Measurements from ENCODE around the gene TMEM245.

TMEM245 gene

DNA sequence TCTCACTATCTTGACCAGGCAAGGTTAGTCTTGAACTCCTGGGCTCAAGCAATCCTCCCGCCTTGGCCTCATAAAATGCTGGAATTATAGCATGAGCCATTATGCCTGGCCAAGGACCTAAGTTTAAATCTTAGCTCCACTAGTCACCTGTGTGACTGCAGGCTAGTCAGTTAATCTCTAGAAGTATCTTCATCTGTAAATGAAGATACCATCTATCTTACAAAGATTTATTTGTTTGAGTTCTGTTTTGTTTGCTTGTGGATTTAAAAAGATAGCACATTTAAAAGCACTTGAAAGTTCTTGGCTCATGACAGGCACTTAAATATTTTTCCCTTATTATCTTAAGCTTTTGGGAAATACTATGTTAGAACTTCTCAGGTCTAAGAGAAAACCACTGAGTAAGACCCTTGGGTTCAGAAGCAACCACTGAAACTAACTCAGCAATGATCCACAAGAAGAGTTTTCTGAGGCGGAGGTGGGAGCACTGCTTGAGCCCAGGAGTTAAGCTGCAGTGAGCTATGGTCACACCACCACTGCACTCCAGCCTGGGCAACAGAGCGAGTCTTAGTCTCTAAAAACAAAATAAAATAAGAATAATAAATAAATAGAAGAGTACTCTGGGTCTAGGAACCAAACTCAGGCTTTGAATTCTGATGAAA is 19.1 kb downstream of the TMEM245 start:
- no peak for DNase-seq

GRCh38 chr9:109098960-109099308 is 20.8 kb downstream of the TMEM245 start:
- no peak for DNase-seq

DNA sequence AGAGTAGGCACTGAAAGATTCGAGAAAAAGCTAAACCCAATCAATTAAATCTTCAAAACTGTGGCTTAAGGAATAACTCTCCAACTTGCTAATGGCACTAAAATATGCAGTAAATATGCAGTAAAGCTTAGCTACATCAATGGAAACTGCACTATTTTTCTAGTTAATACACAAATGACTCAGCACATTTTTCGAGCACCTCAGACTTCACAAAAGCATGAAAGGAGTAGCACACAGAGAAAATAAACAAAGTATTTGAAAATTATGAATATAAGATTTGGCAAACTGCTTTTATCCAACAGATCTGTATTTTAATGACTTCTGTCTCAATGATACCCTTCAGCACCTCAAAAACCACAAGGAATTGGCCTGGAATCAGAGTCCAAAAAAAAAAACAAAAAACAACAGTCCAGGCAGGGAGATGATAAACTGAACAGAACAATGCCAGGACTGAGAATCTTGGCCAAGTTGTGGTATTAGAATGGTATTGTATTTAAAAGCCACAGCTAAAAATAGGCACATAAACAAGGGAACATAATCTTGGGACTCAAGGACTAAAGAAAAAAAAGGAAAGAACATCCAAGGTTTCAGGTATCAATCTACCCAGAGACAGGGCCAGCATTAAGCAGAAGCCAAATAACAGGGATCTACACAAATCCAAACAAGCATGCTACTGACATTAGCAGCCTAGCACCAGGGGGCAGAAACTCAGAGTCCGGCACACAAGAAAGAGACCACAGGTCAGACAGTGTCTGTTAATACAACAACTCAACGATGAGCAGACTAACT is 21.4 kb downstream of the TMEM245 start:
- DNase-seq: no peak

- DNase-seq: no peak
Measured at GRCh38 chr9:109097146-109097545, 22.6 kb downstream of the TMEM245 start.

- DNase-seq: no peak
Measured at GRCh38 chr9:109095321-109095720, 24.4 kb downstream of the TMEM245 start.

GRCh38 chr9:109094268-109094667 is 25.5 kb downstream of the TMEM245 start:
- no peak for DNase-seq

GRCh38 chr9:109092587-109092986 is 27.2 kb downstream of the TMEM245 start:
- no peak for DNase-seq

DNA sequence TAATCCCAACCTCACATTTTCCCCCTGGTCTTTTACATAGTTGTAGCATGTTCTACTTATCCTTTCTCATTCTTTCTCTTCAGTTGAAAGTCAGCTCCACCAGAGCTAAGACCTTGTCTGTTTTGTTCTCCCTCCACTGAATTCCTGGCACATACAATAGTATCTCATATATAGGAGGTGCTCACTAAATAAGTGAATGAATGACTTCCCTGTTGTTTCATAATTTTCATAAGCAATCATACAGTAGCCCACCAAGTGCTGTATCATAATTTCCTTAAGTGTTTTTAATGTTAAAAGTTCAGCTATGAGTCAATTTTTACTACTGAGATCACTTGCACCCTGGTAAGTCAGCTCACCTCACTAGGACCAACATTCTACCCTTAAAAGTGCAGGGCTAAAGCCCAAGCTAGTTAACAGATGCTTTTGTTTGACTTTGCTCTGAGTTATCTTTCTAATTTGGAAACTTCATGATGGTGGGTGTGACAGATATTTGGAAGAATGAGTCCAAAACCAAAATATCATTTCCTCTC is 27.6 kb downstream of the TMEM245 start:
- no peak for DNase-seq

DNA sequence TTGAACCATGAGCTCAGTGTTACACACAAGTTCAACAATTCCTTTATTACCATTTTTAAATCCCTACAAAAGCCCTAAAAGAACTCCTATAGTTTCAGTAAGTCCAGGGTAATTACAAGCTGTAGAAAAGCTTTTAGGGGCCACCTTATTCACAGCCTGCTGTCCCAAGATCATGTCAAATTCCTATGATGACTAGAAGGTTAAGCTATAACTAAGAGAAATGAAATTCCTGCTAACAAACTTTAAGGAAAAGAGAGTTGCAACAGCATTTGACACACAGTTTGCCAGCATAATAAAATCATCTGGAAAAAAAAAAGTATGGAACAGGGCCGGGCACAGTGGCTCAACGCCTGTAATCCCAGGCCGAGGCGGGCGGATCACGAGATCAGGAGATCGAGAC is 31.5 kb downstream of the TMEM245 start:
- DNase-seq: no peak

GRCh38 chr9:109087795-109088194 is 32.0 kb downstream of the TMEM245 start:
- DNase-seq: no peak

DNA sequence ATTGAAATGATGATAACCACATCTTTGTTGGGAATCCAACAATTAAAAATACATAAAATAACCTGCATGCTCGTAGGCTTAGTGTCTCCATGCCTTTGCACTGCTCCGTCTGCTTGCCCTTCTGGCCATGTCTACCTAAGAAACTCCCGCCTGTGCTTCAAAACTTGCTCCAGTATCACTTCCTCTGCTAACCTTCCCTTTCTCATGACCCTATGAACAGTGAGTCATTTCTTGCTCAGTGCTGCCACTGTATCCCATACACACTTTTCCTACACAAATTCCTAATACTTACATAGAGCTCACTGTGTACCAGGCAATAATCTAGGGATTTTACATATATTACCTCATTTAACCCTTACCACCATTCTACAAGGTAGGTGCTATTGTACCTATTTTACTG is 33.5 kb downstream of the TMEM245 start:
- no peak for DNase-seq

DNA sequence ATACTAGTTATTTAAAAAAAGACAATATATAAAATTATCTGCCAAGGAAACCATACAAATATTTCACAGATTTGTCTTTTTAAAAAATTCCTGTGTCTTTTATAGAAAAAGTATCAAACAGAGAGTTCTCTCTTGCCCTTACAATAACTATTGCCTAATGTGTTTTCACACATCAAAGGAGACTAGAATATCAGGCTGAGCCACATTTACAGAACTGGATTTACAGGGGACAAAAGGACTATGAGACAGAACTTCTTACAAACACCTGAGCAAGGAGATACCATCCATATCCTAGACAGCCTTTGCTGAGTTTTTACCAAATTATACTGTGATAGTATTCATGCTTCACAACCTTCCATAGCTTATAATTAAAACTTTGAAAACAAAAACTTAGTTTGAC is 34.2 kb downstream of the TMEM245 start:
- no peak for DNase-seq

GRCh38 chr9:109083813-109084405 is 35.8 kb downstream of the TMEM245 start:
- DNase-seq: no peak

GRCh38 chr9:109083141-109083540 is 36.6 kb downstream of the TMEM245 start:
- no peak for DNase-seq

- no peak for DNase-seq
Measured at GRCh38 chr9:109082091-109082620, 37.6 kb downstream of the TMEM245 start.

DNA sequence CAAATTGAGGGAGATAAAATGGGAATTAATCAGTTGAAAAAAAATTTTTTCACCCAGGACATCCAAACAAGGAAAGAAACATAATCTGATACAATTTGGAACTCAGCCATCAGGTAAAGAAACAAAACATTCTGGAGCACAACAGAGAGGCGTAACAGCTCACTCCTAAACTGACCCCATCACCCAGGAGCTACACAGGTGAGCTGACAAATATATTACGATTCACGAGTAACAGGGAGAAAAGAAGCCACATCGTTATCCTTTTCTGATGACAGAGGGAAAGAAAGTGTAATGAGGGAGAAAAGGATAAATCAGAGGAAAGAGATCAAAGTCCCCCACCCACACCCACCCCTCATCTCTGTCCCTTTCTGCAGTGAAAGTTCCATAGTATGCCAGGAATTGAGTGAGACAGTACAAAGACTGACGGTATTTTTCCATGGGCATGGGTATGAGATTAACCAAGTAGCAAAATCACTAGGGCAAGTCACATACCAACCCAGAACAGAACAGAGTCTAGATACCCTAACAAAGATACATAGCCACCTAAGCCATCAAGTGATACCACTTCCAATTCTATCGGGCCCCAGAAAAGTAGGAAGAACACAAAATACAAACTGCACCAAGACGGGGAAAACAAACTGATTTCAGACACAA is 45.4 kb downstream of the TMEM245 start:
- DNase-seq: no peak

GRCh38 chr9:109072821-109073435 is 46.8 kb downstream of the TMEM245 start:
- DNase-seq: no peak

- no peak for DNase-seq
Measured at GRCh38 chr9:109072133-109072692, 47.5 kb downstream of the TMEM245 start.

DNA sequence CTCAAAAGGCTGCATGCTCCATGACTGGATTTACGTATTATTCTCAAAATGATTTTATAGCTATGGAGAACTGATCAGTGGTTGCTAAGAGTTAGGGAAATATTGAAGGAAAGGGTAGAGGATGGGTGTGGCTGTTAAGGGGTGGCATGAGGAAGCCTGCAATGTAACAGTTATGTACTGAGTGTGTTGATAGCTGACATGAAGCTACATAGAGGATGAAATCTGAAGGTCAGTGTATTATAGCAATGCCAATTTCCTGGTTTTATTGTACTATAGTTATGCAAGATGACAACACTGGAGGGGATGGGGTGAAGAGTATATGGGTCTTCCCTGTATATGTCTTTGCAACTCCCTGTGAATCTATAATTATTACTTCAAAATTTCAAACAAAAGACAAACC is 51.0 kb downstream of the TMEM245 start:
- DNase-seq: no peak

DNA sequence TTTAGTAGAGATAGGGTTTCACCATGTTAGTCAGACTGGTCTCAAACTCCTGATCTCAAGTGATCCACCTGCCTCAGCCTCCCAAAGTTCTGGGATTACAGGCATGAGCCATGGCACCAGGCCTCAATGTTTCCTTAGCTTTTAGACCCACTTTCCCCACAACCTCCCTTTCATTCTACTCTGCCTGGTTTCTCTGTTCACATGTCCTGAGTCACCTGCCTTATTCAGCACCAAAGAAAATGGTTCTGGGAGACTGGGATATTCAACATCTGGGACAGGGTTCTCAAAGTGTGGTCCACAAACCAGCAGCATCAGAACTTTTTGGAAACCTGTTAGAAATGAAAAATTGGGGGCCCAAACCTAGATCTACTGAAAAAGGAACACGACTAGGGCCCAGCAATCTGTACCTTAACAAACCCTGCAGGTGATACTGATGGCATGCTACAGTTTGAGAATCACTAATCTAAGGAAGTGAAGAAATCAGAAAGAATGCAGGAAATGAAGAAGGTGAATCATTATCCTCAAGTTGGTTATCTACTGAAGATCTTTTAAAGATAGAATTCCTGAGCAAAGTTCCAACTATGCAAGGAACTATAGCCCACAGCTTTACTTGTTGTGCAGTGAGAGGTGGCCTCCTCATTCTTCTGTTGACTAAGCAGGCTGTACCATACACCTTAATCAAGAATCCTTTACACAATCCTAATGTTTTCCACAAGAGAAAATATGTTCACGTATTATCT is 54.6 kb downstream of the TMEM245 start:
- DNase-seq: no peak

GRCh38 chr9:109063760-109064159 is 56.0 kb downstream of the TMEM245 start:
- no peak for DNase-seq

DNA sequence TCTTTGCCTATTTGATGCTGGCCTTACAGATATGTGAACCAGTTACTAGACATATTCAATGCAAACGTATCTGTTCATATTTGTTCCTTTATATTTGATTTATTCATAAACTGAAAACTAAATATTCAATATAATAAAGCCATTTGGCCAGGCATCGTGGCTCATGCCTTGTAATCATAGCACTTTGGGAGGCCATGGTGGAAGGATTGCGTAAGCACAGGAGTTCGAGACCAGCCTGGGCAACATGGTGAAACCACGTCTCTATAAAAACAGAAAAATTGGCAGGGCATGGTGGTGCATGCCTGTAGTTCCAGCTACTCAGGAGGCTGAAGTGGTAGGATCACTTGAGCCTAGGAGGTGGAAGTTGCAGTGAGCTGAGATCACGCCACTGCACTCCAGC is 57.2 kb downstream of the TMEM245 start:
- no peak for DNase-seq

All from RPMI8226 (cell line).